MCF 10A (cell line): Measurements from ENCODE around the gene CDK14. TPM values are rescaled to one million over a fixed set of nuclear protein-coding genes. Genes with fewer than 3 reads are reported as not detected.

Experiments
- BruUV-seq: library from RNA; stranded (reverse); fragments of 400-500 nt; replicated peaks from 2 replicates; lab custom pipeline; 2021; lab: Mats Ljungman, UMichigan
- CTCF ChIA-PET: fragments of 300-600 bp; sonication (Branson Sonifier 250); formaldehyde crosslinking; extraction: SDS; loops from one replicate; lab custom pipeline; 2021; ENCODE audit warnings: antibody characterized with exemption, inconsistent platforms; lab: Yijun Ruan, JAX
- POLR2A ChIA-PET: fragments of 300-600, 350-650 bp; sonication (Branson Sonifier 250); formaldehyde crosslinking; extraction: SDS; loops from one replicate; lab custom pipeline; 2020; ENCODE audit warnings: antibody characterized with exemption, inconsistent platforms; lab: Yijun Ruan, JAX
- DNase-seq: peaks from one replicate; pipeline ENCODE4 v3.0.0-alpha.2; 2018; ENCODE audit not compliant: unreplicated experiment
- H3K27ac Mint-ChIP-seq: one replicate; pipeline ENCODE4 v1.8.0; 2022; ENCODE audit warnings: mild to moderate bottlenecking, low read depth, mixed read lengths; ENCODE audit not compliant: unreplicated experiment
- H3K27me3 Mint-ChIP-seq: one replicate; pipeline ENCODE4 v1.8.0; 2022; ENCODE audit warnings: mixed read lengths; ENCODE audit not compliant: insufficient read depth, unreplicated experiment
- H3K36me3 Mint-ChIP-seq: one replicate; pipeline ENCODE4 v1.8.0; 2022; ENCODE audit warnings: mild to moderate bottlenecking, moderate library complexity, mixed read lengths; ENCODE audit not compliant: insufficient read depth, unreplicated experiment
- H3K4me1 Mint-ChIP-seq: one replicate; pipeline ENCODE4 v1.8.0; 2022; ENCODE audit warnings: mixed read lengths; ENCODE audit not compliant: insufficient read depth, unreplicated experiment
- H3K4me3 Mint-ChIP-seq: one replicate; pipeline ENCODE4 v1.8.0; 2022; ENCODE audit warnings: mild to moderate bottlenecking, moderate library complexity, mixed read lengths; ENCODE audit not compliant: unreplicated experiment
- H3K9me3 Mint-ChIP-seq: one replicate; pipeline ENCODE4 v1.8.0; 2022; ENCODE audit warnings: mixed read lengths; ENCODE audit not compliant: unreplicated experiment
- CTCF ChIP-seq: fragments of 200-600 bp; IDR thresholded peaks from one replicate; pipeline ENCODE4 v1.8.0; 2022; ENCODE audit warnings: antibody characterized with exemption, mild to moderate bottlenecking; ENCODE audit not compliant: unreplicated experiment
- intact Hi-C: fragments of 100-400 bp; cut with micrococcal nuclease; formaldehyde crosslinking; loops from 2 replicates; pipeline ENCODE4 v1.14.1; 2022
- total RNA-seq: library from RNA; stranded (reverse); gene quantifications from 2 replicates; pipeline ENCODE4 v1.2.3, GENCODE V29; 2022

CDK14 gene
- total RNA-seq, 1 experiment from 2014 or later, result 32.0 TPM

- H3K27ac Mint-ChIP-seq, result no peak overlapping the region
- ChIA-PET CTCF (no interaction called here), POLR2A (interaction anchor here (0.5 to 1.0 kb wide), 3 partner anchors 13 to 160 kb away, joined by 3 read pairs; no protein-coding TSS in a partner anchor)
- no peaks in the 10 kb centered on the region for H3K9me3 Mint-ChIP-seq
- H3K36me3 Mint-ChIP-seq, result no peaks in the 10 kb centered on the region
- no TSS peak for BruUV-seq
- TF ChIP-seq CTCF, result no peak
- no peaks in the 10 kb centered on the region for H3K27me3 Mint-ChIP-seq
- intact Hi-C loops, result no loop called here
- no peak for DNase-seq
- no peak overlapping the region for H3K4me3 Mint-ChIP-seq
- peaks cover 17% of the 10 kb centered on the region for H3K4me1 Mint-ChIP-seq
Measured at GRCh38 chr7:90760892-90761291, 164.8 kb downstream of the CDK14 start.

GRCh38 chr7:90761584-90761983 is 165.5 kb downstream of the CDK14 start:
- no TSS peak for BruUV-seq
- POLR2A ChIA-PET, result interaction anchor here (0.7 to 0.8 kb wide), 2 partner anchors 185 to 1179 kb away, joined by 3 read pairs; no protein-coding TSS in a partner anchor
- Mint-ChIP-seq H3K4me3 (no peak overlapping the region), H3K36me3 (no peaks in the 10 kb centered on the region), H3K27ac (no peak overlapping the region), H3K27me3 (no peaks in the 10 kb centered on the region), H3K4me1 (peaks cover 21% of the 10 kb centered on the region), H3K9me3 (no peaks in the 10 kb centered on the region)
- CTCF ChIA-PET, result no interaction called here
- intact Hi-C loops, result no loop called here
- no peak for TF ChIP-seq CTCF
- DNase-seq, result no peak

- DNase-seq, result no peak
- no TSS peak for BruUV-seq
- no peak for TF ChIP-seq CTCF
- no peak overlapping the region for H3K27ac Mint-ChIP-seq
- no peaks in the 10 kb centered on the region for H3K36me3 Mint-ChIP-seq
- ChIA-PET CTCF (no interaction called here), POLR2A (interaction anchor here (0.7 kb wide), 1 partner anchor 178 kb away, joined by 3 read pairs; no protein-coding TSS in a partner anchor)
- no peak overlapping the region for H3K4me3 Mint-ChIP-seq
- peaks cover 36% of the 10 kb centered on the region for H3K4me1 Mint-ChIP-seq
- no peaks in the 10 kb centered on the region for H3K9me3 Mint-ChIP-seq
- no peaks in the 10 kb centered on the region for H3K27me3 Mint-ChIP-seq
- intact Hi-C loops, result no loop called here
Measured at GRCh38 chr7:90763108-90763507, 167.0 kb downstream of the CDK14 start.

GRCh38 chr7:90764848-90765570 is 168.9 kb downstream of the CDK14 start:
- H3K36me3 Mint-ChIP-seq, result no peaks in the 10 kb centered on the region
- BruUV-seq, result no TSS peak

More at GRCh38 chr7:90764848-90765570, 168.9 kb downstream of the CDK14 start:
- H3K27ac Mint-ChIP-seq, result no peak overlapping the region
- intact Hi-C loops, result no loop called here
- no peak for TF ChIP-seq CTCF
- no peak overlapping the region for H3K4me3 Mint-ChIP-seq
- H3K9me3 Mint-ChIP-seq, result no peaks in the 10 kb centered on the region
- DNase-seq, result no peak
- ChIA-PET CTCF (interaction anchor here (1.5 to 2.1 kb wide), 2 partner anchors 9 to 270 kb away, joined by 7 read pairs; no protein-coding TSS in a partner anchor), POLR2A (interaction anchor here (0.6 to 2.6 kb wide), 3 partner anchors 12 to 170 kb away, joined by 3 to 9 read pairs (median 4); partner anchors contain the start of gene CDK14)
- H3K27me3 Mint-ChIP-seq, result no peaks in the 10 kb centered on the region
- H3K4me1 Mint-ChIP-seq, result peaks cover 28% of the 10 kb centered on the region
